PFSK-1 (cell line): ENCODE measurements around the gene PTPN23.

Experiments used
- POLR2AphosphoS5 ChIP-seq: IDR thresholded peaks from 2 replicates; pipeline ENCODE4 v1.6.1; 2012; ENCODE audit warnings: low read depth, mild to moderate bottlenecking, control low read depth, low read length, moderate library complexity
- SIN3A ChIP-seq: IDR thresholded peaks from 2 replicates; pipeline ENCODE4 v1.6.1; 2012; ENCODE audit warnings: mild to moderate bottlenecking, low read length, moderate library complexity, borderline replicate concordance; ENCODE audit not compliant: insufficient read depth
- TAF1 ChIP-seq: IDR thresholded peaks from 2 replicates; pipeline ENCODE4 v1.6.1; 2012; ENCODE audit warnings: low read length, control low read depth, borderline replicate concordance; ENCODE audit not compliant: insufficient read depth
- TF ChIP-seq, protein P1 (sequence below), 2 experiments: IDR thresholded peaks; 2 replicates each; pipeline versions ENCODE4 v1.6.1 to v1.8.0; 2011 to 2012; ENCODE audit warnings: low read depth in 2 of 2, low read length in 2 of 2, control low read depth in 1 of 2, inconsistent platforms in 1 of 2, mild to moderate bottlenecking in 1 of 2, moderate library complexity in 1 of 2; ENCODE audit not compliant: insufficient read depth in 1 of 2

DNA sequence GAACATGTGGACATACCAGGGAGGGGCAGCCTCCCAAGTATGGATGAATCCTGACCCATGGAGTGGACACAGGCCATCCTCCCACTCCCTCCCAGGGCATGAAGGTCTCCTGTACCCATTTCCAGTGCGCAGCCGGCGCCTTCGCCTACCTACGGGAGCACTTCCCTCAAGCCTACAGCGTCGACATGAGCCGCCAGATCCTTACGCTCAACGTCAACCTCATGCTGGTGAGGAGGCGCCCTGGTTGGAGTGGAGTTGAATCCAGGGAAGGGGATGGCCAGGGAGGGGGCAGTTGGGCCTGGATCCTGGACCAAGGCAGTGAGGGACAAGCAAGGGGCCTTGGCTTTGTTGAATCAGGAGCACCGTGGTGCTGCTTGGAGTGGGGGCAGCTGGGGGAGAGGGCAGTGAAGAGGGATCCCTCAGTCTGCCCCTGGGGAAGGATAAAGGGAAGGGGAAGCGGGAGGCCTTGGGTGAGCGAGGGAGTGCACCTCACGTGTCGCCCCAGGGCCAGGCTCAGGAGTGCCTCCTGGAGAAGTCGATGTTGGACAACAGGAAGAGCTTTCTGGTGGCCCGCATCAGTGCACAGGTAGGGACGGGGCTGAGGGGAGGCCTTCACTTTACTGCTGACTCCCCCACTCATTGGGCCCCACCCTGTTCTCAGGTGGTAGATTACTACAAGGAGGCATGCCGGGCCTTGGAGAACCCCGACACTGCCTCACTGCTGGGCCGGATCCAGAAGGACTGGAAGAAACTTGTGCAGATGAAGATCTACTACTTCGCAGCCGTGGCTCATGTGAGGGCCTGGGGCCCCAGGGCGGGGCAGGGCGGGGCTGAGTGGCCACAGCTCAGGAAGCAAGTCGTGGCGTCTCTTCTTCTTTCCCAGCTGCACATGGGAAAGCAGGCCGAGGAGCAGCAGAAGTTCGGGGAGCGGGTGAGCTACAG is 25.3 kb downstream of the PTPN23 start:
- TF ChIP-seq, protein P1, sequence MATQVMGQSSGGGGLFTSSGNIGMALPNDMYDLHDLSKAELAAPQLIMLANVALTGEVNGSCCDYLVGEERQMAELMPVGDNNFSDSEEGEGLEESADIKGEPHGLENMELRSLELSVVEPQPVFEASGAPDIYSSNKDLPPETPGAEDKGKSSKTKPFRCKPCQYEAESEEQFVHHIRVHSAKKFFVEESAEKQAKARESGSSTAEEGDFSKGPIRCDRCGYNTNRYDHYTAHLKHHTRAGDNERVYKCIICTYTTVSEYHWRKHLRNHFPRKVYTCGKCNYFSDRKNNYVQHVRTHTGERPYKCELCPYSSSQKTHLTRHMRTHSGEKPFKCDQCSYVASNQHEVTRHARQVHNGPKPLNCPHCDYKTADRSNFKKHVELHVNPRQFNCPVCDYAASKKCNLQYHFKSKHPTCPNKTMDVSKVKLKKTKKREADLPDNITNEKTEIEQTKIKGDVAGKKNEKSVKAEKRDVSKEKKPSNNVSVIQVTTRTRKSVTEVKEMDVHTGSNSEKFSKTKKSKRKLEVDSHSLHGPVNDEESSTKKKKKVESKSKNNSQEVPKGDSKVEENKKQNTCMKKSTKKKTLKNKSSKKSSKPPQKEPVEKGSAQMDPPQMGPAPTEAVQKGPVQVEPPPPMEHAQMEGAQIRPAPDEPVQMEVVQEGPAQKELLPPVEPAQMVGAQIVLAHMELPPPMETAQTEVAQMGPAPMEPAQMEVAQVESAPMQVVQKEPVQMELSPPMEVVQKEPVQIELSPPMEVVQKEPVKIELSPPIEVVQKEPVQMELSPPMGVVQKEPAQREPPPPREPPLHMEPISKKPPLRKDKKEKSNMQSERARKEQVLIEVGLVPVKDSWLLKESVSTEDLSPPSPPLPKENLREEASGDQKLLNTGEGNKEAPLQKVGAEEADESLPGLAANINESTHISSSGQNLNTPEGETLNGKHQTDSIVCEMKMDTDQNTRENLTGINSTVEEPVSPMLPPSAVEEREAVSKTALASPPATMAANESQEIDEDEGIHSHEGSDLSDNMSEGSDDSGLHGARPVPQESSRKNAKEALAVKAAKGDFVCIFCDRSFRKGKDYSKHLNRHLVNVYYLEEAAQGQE (IDR thresholded peaks at IDR 0.05; ENCODE audit: insufficient read depth in 1 of 2, low read depth in 2 of 2, low read length in 2 of 2), result no peak
- TF ChIP-seq TAF1 (no peak), POLR2AphosphoS5 (no peak), SIN3A (no peak)
